Occipital lobe (tissue), 2 donors: ENCODE results near the gene DNAJC11. TPM values are rescaled to one million over a fixed set of nuclear protein-coding genes. Genes with fewer than 3 reads are reported as not detected.
"Not testable (repeated sequence)": the region's sequence is repeated elsewhere in the genome, so short reads cannot be mapped to it uniquely, and the experiment has no call there.

ENCODE experiments used
- DNase-seq: peaks from one replicate; lab custom pipeline; 2025; lab: John Stamatoyannopoulos, UW
- total RNA-seq: library from RNA; depleted of rRNA; stranded (reverse); fragments of >200 nt; gene quantifications from one replicate; pipeline ENCODE4 v1.2.3, GENCODE V29; 2014

The DNAJC11 gene
- total RNA-seq: 32.8 TPM

- peak; percentile 87 for DNase-seq
These were observed at the start of gene DNAJC11 for GRCh38 chr1:6701437-6702153. Gene DNAJC11, minus strand, starts transcription at chr1:6701816. Its CDS starts 16 bp downstream, at chr1:6701800.

- DNase-seq: no peak
These were observed 48.9 kb upstream of the DNAJC11 start for GRCh38 chr1:6750490-6750889.

GRCh38 chr1:6747674-6748073 lies 46.1 kb upstream of the DNAJC11 start:
- no peak for DNase-seq

GRCh38 chr1:6745073-6745472 lies 43.5 kb upstream of the DNAJC11 start:
- DNase-seq: no peak

GRCh38 chr1:6743189-6744101 lies 41.8 kb upstream of the DNAJC11 start:
- DNase-seq: no peak

GRCh38 chr1:6742676-6743188 lies 41.1 kb upstream of the DNAJC11 start:
- not testable (repeated sequence) for DNase-seq

GRCh38 chr1:6738987-6739676 lies 37.5 kb upstream of the DNAJC11 start:
- DNase-seq: no peak

- DNase-seq: no peak
These were observed 31.3 kb upstream of the DNAJC11 start for GRCh38 chr1:6732942-6733341.

- DNase-seq: no peak
These were observed 30.3 kb upstream of the DNAJC11 start for GRCh38 chr1:6731905-6732304.

GRCh38 chr1:6730880-6731279 lies 29.3 kb upstream of the DNAJC11 start:
- no peak for DNase-seq

- DNase-seq: no peak
These were observed 28.9 kb upstream of the DNAJC11 start for GRCh38 chr1:6730473-6730872.

- DNase-seq: no peak
These were observed 25.9 kb upstream of the DNAJC11 start for GRCh38 chr1:6727535-6727934.

GRCh38 chr1:6726253-6726652 lies 24.6 kb upstream of the DNAJC11 start:
- DNase-seq: no peak

- DNase-seq: no peak
These were observed 23.0 kb upstream of the DNAJC11 start for GRCh38 chr1:6724517-6725141.

GRCh38 chr1:6723621-6724428 lies 22.2 kb upstream of the DNAJC11 start:
- no peak for DNase-seq

- no peak for DNase-seq
These were observed 9.6 kb upstream of the DNAJC11 start for GRCh38 chr1:6711174-6711573.

- DNase-seq: no peak
These were observed 3.1 kb upstream of the DNAJC11 start for GRCh38 chr1:6704746-6705145.

- DNase-seq: no peak
These were observed 1.4 kb upstream of the DNAJC11 start for GRCh38 chr1:6703016-6703415.

- no peak for DNase-seq
These were observed 671 bp downstream of the DNAJC11 start for GRCh38 chr1:6700853-6701436.

GRCh38 chr1:6699915-6700314 lies 1.7 kb downstream of the DNAJC11 start:
- not testable (repeated sequence) for DNase-seq
